Hematopoietic multipotent progenitor cell treated with erythropoietin and hydrocortisone succinate and interleukin-3 and kit ligand, for 6 days (in vitro differentiated cells): ENCODE measurements around the gene SMYD5.

Source experiments
- DNase-seq: peaks from one replicate; pipeline ENCODE4 v3.0.0-alpha.2; 2015

SMYD5 gene

GRCh38 chr2:73243884-73244570 lies 30.0 kb downstream of the SMYD5 start:
- peak; percentile 62 for DNase-seq

DNA sequence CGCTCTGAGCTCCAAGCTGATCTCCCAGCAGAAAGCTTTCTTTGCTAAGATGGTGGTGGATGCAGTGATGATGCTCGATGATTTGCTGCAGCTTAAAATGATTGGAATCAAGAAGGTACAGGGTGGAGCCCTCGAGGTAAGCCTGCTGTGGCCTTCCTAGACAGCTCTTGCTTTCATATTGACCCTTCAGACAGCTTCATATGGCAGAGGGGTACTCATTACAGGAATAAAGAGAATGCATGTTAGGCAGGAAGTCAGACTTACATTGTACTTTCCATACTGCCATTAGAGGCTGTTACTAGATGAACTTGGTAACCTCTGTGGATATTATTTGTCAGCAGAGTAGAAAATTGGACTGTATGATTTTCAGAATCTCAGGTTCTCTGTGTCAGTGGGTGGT lies 30.5 kb downstream of the SMYD5 start:
- no peak for DNase-seq

- no peak for DNase-seq
Observed at GRCh38 chr2:73246850-73247249, 32.8 kb downstream of the SMYD5 start.

DNA sequence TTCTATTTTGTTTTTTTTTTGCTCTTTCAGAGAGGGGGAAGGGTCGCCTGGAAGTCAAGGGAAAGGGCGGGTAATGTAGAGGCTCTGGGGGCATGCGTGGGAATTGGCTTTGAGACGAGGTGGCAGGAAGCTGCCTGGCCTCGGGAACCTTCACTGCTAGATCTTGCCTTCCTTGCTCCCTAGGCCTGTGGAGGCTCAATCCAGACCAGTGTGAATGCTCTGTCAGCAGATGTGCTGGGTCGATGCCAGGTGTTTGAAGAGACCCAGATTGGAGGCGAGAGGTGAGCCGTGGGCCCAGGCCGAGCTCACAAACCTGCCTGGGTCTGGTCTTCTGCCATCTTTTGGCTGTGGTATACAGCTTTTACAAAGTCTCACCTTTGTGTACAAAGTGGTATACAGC lies 35.6 kb downstream of the SMYD5 start:
- no peak for DNase-seq

- DNase-seq: no peak
Observed at GRCh38 chr2:73250872-73251846, 37.1 kb downstream of the SMYD5 start.

GRCh38 chr2:73252238-73253027 lies 38.4 kb downstream of the SMYD5 start:
- DNase-seq: no peak

DNA sequence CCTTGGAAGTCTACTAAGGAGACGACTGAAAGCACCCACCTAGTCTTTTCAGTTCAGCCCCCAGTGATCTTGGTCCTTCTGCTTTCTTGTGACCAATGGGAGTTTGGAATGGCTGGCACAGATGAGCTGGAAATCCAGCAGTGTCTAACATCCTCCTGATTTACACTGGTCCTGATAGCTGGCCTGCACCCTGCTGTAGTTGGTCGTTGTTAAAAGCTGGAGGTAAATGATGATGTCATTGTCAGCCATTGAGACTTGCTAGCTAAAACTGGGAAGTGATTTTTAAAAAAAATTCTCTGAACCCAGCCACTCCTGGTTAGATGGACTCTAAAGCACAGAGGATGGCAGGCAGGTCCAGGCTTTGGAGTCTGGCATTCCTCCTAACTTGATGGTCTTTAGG lies 39.4 kb downstream of the SMYD5 start:
- no peak for DNase-seq

GRCh38 chr2:73253901-73254300 lies 39.9 kb downstream of the SMYD5 start:
- DNase-seq: peak; percentile 50

GRCh38 chr2:73254343-73255006 lies 40.4 kb downstream of the SMYD5 start:
- no peak for DNase-seq

- DNase-seq: no peak
Observed at GRCh38 chr2:73255007-73255644, 41.1 kb downstream of the SMYD5 start.

DNA sequence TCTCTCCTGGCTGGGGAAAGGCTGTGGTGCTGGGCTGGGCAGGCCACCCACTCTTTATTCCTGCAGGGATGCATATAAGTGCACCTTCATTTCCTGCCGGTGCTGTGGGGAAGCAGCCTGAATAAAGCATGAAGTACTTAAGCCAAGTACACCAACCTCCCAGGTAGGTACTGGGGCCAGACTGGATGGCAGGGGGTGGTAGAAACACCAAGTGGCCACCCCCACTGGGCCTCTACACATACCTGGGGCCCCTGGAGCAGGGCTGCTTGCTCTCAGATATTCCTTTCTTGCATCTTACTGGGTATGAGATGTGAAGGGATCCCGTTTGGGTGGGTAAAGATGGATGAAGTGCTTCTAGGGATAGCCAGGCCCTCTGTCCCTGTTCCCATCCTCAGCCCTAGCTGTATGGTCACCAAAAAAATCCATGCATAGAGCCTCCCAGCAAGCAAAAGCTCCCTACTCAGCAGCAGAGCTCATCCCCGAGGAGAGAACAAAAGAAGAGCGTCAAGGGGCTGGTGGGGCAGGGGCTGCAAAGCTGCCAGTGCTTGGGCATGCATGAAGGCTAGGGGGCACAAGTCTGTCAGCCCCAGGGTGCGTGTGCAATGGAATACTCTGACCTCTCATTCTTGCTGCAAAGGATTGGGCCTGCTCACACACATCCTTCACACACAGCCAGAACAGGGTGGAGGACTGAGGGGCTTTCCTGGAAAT lies 42.0 kb downstream of the SMYD5 start:
- no peak for DNase-seq

- no peak for DNase-seq
Observed at GRCh38 chr2:73256618-73256922, 42.5 kb downstream of the SMYD5 start.

GRCh38 chr2:73257021-73257420 lies 43.0 kb downstream of the SMYD5 start:
- no peak for DNase-seq

DNA sequence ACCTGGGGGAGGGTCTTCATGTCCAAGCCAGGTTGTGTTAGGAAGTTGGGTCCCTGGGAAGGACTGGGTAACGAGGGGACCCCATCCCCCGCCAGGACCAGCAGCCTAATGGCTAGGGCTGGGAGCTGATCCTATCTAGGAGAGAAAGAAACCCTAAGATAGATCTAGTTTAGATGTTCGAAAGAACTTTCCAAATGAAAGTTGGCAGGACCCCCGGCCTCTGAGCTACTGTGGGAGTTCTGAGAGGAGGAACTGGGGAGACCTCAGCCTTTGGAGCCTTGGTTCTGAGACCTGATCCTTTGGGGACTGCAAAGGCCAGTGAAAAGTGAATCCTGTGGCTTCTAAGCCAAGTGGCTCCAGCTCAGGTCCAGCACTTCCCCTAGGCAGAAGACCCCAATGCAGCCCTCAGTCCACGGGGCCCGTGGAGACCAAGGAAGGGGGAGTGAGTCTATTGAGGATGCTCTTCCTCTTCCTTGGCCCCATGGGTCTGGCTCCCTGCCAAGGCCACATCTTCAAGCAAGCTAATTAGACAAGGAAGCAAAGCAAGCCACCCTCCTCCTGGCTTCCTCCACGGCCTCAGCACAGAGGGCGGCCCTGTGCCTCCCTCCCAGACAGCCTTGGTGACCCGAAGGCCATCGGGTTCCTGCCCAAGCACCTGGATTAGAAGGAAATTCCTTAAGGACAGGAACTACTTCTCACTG lies 43.5 kb downstream of the SMYD5 start:
- DNase-seq: peak; percentile 68

DNA sequence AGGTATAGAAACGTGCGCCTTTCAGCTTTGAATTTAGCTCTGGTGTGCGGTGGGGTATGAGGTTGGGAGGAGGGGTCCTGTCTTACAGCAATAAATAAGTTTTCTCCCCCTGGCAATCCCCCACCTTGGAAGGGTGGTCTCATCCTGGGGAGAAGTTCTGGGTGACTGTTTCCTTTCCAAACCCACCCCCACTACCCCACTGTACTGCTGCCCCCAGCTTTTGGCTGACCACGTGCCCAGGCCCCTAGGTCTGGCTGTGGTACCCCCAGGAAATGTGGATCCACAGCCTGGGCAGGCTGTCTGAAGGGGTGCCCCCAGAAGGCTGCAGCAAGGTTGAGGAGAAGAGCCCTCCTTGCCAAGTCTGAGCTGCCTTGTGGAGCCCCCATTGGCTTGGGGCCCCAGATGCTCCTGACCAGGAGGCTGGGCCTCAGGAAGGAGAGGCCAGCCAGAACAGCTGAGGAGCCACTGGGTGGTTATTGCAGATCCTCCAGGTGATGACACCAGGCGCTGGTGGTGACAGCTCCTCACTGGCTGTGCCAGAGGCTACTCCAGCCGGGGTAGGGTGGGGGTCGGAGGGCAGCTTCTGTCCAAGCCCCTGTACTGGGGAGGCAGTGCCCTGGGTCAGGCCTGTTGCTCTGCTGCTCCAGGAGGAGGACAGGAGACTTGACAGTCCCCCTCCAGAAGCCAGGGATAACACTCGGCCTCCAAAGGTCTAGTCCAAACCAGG lies 44.3 kb downstream of the SMYD5 start:
- no peak for DNase-seq

GRCh38 chr2:73258913-73259215 lies 44.8 kb downstream of the SMYD5 start:
- DNase-seq: no peak

DNA sequence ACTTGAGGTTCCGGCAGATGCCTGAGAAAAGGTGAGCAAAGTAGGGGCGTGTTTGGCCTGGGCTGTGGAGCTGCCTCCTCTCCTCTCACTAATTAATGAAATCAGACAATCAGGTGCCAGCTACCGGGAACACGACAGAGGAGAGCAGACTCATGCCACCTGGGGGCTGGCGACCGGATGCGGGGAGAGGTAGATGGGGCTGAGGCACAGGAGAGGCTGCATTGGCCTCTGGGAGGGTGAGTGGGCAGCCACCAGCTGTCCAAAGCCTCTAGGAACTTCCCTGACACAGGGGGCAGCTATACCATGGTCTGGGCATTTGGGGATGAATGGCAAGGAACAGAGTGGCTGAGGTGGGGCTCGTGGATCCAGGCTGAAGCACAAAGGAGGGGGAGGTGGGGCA lies 45.2 kb downstream of the SMYD5 start:
- no peak for DNase-seq

- DNase-seq: no peak
Observed at GRCh38 chr2:73259704-73260337, 45.8 kb downstream of the SMYD5 start.

GRCh38 chr2:73260338-73260984 lies 46.4 kb downstream of the SMYD5 start:
- peak; percentile 75 for DNase-seq
